GM23248 (cell line): ENCODE data around the gene TPO.

Experiments used
- EZH2 ChIP-seq: fragments of 200-600 bp; sonication (generic); IDR thresholded peaks from 2 replicates; pipeline ENCODE4 v1.6.1; 2018; ENCODE audit warnings: antibody characterized with exemption, mild to moderate bottlenecking; ENCODE audit not compliant: insufficient read depth, poor library complexity, severe bottlenecking
- EZH2phosphoT487 ChIP-seq: fragments of 200-600 bp; sonication (generic); IDR thresholded peaks from 2 replicates; pipeline ENCODE4 v1.6.1; 2018; ENCODE audit warnings: antibody characterized with exemption, moderate library complexity, mild to moderate bottlenecking, low read depth; ENCODE audit not compliant: insufficient read depth

- TF ChIP-seq EZH2 (no peak), EZH2phosphoT487 (no peak)
Measured at GRCh38 chr2:1370461-1370860, 42.8 kb upstream of the TPO start.
